Measurements from ENCODE around the gene MCF2L2.
"Not testable (repeated sequence)": the region's sequence is repeated elsewhere in the genome, so short reads cannot be mapped to it uniquely, and the experiment has no call there.

MCF2L2 gene

DNA sequence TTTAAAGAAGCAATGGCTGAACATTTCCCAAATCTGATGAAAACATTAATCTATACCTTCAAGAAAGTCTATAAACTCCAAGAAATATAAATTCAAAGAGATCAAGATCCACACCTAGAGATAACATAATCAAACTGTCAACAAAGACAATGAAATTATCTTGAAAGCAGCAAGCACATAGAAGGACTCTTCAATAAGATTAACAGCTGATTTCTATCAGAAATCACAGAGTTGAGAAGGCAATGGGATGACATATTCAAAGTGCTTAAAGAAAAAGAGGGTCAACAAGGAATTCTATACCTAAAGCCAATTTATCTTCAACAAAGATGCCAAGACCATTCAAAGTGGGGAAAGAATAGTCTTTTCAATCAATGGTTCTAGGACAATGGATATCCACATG is 224.7 kb downstream of the MCF2L2 start:
- DNase-seq (ENCODE audit: low spot score), result no peak

DNA sequence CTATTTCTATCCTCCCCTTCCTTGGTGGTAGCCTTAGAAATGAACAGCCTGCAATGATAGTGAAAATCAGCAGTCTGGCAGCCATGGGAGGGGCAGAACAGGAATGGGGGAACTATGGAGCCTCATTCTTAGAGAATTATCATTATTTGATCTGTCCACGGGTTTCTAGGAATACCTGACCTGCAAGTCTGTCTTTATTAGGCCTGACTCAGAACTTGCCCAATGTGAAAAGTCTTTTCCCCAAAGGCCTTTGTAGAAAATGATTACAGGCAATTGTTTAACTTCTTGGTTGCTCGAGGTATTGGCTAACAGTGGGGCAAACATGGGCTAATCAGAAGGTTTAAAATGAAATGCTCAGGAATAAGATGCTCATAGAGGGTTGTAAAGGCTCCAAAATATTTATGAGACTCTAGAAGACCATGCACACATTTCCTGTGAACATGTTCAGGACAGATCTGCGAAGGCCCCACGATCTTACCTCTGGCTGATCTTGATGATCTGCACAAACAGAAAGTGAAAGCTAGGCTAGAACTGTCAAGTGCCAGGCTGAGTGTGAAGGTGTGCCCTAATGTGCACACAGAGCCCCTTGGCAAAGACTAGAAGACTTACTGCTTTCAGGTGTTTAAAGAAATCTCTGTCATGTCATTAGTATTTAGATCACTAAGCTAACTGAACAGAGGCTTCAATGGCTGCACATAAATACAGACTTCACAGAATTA is 226.3 kb downstream of the MCF2L2 start:
- DNase-seq (ENCODE audit: low spot score), result no peak

DNA sequence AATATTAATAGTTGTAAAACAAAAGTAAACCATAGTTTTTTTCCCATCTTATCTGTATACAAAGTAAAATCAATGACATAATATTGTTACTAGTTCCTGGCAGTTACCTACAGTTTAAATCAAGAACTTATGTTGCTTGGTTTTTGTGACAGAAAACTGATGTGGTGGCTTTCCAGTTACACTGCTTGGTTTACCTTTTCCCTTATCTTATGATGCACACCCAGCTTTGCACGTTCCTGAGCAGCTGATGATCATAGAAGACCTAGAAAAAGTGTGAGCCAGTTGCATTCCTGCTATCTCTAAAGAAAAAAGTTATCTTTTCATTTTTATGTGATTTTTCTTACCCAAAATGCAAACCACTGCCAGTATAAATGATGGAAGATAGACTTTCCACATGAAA is 229.5 kb downstream of the MCF2L2 start:
- no peak for DNase-seq (ENCODE audit: low spot score)

DNA sequence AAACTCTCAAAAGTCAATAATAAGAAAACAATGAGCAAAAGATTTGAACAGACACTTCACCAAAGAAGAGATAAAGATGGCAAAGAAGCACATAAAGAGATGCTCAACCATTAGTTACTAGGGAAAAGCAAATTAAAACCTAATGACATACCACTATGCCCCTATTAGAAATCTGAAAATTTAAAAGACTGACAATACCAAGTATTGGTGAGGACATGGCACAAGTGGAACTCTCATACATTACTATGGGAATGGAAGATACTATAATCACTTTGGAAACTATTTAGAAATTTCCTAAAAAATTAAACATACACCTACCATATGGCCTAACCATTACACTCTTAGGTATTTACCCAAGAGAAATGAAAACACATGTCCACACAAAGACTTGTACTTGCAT is 230.7 kb downstream of the MCF2L2 start:
- DNase-seq (ENCODE audit: low spot score), result no peak

DNA sequence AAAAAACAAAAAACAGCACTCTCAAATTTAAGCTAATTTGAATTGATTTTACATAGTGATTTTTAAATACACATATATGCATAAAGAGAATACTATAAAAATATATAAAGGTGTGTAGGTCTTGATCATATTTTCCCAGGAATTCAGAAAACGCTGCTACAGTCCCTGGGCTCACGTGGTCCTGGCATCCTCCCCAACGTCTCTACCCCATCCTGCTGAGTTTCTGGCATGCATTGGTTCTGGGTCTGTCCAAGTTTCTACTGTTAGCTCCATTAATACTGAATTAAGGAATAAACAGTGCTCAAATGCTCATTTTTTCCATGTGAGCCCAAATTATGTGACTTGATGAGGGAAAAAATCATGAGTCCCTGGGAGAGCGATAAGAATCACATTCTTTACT is 233.2 kb downstream of the MCF2L2 start:
- no peak for DNase-seq (ENCODE audit: low spot score)

DNA sequence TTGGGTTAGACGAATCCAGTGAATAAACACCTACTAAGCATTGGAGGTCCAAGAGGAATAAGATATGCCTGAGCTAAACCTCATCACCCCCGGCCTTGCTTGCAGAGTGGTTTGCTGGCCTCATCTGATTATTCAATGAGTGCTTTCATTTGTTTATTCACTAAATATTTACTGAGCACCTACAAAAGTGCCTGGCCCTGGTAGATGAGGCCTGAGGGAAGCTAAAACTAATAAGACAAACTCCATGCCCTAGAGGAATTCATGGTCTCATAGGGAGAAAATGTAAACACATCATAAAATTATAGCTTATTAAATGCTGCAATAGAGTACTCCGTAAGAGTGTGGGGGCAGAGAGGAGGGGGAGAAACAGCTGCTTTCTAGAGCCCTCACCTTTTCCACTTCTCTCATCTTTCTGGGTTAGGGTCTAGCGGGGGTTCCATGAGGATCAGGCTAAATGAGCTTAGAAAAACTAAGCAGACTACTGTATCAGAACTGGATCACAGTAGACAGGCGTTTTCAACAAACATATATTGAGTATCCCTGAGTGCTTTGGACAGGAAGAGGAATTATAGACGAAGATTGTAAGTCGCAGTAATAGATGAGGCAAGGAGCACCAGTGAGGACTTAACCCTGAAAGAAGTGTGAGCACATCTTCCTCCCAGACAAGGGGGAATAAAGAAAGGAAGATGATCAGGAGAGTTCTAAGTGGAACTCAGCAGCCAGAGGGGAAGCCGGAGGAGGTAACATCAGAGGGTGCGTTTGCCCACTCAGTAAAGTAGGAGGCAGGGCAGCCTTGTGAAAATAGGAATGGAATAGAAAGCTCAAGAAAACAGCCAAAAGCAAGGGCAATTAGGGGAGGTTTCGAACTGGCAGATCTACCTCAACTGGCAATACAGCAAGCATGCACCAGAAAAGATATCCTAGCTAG is 234.4 kb downstream of the MCF2L2 start:
- no peak for DNase-seq (ENCODE audit: low spot score)

DNA sequence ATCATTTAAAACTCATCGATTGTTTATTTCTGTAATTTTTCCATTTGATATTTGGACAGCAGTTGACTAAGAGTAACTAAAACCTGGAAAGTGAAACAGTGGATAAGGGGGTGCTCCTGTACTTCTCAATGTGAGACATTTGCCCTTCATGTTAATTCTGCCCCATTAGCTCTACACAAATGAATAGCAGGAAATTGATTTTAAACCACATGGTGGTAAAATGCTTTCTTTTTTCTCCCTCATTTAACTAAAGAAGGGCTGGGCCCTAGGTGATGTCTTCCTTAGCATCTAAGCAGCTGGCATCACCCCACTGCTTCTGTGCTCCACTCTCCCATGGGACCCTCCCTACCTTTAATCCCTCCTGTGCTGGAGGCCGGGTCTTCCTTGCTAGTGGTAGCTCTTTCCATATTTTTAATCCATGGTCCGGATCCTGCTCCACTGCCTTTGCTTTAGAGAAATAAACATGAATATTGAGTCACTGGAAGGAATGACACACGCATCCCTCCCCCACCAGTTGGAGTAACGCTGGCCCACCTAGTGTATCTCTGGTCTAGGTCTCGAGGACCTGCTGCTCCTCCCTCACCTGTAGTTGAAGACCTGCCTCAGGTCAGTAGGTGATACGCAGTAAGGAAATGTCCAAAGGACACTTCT is 235.6 kb downstream of the MCF2L2 start:
- DNase-seq (ENCODE audit: low spot score), result no peak

DNA sequence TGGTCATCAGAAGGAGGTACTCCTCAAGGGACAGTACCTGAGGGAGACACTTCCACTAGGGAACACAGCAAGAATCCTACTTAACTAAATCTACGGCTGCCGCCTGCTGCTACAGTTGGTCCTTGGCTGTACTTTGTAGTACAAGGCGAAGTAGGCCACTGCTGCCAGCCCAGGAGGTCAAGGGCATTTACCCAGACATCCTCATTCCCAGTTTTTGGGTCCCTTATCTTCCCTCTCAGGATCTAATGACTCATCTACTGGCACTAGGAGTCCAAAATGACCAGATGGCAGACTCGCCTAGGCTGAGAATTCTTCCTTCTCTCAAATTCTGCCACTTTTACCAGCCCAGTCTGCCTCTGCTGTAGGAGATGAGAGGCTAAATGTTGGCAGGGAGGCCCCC is 238.8 kb downstream of the MCF2L2 start:
- peak; percentile 9 for DNase-seq (ENCODE audit: low spot score)

DNA sequence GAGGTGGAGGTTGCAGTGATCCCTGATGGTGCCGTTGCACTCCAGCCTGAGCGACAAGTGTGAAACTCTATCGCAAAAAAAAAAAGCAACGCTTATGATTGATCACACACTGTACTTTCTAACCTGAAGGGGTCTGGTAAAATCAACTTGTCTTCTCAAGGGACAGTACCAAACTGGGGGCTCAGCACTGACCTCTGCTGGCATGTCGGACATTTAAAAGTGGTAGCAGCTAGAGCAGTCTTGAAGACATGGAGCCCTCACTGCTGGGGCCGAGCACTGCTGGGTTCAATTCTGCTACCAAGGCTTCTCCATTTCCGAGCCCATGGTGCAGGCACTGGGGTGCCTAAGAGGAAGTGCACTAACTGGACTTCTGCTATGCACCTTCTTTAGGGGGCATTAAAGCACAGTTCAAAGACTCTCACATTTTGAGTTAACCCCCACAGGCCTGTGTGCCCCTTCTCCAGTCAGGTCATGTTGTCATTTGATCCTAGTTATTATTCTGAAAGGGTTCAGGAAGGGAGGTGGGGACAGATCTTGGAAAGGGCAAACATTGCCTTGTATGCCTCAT is 239.4 kb downstream of the MCF2L2 start:
- DNase-seq (ENCODE audit: low spot score), result peak; percentile 12

DNA sequence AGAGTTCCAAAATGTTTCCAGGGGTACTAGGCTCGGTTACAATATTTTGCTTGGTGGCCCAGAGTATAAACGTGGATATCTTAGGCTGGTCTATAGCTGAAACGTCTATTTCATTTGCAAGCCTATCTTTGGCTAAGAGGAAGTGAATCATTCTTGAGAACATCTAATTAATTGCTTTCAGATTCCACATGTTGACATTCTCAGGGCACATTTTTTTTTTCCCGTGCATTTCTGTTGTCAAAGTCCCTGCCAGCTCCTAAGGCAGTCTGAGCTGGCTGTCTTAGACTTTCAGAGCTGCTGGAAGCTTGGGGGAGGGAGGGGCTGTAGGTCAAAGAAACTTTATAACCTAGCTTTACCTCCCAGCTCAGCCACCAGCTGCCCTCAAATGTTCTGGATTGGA is 242.7 kb downstream of the MCF2L2 start:
- peak; percentile 68 for DNase-seq (ENCODE audit: low spot score)

DNA sequence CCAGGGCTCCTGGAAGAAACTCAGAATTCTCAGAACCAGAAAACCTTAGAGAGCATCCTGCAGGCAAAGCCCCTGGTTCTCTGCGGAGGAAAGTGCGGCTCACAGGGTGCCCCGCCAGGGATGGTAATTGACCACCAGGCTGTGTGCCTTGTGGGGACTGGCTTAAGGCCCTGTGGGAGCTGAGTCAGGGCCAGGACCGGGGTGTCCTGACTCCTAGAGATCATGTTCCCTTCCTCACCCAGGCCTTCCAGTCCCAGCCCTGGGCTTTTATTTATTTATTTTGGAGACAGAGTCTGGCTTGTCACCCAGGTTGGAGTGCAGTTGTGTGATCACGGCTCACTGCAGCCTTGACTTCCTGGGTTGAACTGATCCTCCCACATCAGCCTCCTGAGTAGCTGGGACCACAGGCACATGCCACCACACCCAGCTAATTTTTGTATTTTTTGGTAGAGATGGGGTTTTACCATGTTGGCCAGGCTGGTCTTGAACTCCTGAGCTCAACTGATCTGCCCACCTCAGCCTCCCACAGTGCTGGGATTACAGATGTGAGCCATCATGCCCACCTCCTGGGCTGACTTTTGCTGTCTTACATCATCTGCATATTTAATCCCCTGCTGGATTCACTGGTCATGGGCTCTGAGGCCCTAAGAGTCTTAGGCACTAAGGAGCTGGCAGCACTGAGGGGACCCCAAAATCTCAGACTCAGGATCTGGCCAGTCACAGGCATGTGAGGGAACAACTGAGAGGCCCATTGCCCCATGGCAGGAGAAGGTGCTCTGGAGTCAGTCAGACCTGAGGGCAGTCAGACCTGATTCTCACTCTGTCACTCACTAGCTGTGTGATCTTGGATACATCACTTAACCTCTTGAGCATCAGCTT is 245.4 kb downstream of the MCF2L2 start:
- DNase-seq (ENCODE audit: low spot score), result no peak

DNA sequence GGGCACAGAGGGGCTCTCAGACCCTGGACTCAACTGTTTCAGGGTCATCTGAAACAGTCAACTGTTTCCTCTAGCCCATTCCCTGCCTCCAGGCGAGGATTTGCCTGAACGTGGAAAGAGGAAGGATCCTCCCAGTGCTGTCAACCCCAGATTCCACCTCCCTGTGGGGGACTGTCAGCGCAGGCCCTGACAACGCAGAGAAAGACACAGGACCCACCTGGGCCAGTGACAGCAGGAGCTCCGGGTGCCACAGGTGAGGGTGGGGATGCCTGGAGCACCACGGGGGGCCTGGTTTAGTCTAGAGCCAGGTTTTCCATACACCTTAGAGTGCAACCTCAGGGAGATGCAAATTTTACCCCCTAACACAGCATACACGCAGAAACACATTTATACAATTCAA is 246.3 kb downstream of the MCF2L2 start:
- DNase-seq (ENCODE audit: low spot score), result no peak

DNA sequence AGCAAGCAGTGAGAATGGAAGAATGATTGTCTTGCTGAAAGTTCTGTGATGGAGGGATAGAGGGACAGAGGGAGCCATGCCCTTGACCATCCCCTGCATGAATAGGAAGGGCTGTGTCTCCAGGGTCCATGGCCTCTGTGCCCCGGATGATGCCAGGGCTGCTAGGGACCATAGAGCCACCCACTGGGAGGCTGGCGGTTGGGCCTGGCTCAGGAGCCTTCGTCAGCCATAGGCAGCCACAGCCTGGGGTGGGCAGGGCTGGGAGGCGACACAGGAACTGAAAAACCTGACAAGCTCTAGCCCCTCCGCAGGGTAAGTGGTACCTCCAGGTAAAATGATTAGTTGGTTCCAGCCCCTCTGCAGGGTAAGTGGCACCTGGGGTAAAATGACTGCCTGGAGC is 246.8 kb downstream of the MCF2L2 start:
- DNase-seq (ENCODE audit: low spot score), result no peak

DNA sequence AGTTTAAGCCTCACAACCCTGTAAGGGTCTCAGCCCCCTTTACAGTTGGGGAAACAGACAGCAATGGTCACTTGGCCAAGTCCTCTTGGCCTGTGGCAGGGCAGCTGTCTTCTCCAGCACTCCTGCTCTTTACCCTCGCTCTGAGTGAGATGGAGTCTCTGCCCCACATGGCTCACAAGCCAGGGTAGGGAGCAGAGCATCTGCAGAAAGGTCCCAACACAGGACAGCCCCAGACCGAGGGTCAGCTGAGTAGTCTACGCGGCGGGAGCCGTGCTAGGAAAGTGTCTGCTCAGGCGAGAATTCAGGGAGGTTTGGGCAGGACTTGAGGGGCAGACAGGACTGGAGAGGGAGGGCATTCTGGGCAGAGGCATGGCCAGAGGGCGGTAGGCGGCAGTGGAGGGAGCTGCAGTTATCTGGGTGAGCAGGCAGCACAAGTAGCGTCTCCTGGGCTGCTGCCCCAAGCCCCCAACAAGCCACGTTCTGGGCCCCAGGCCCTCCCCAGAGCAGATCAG is 247.6 kb downstream of the MCF2L2 start:
- DNase-seq (ENCODE audit: low spot score), result no peak

DNA sequence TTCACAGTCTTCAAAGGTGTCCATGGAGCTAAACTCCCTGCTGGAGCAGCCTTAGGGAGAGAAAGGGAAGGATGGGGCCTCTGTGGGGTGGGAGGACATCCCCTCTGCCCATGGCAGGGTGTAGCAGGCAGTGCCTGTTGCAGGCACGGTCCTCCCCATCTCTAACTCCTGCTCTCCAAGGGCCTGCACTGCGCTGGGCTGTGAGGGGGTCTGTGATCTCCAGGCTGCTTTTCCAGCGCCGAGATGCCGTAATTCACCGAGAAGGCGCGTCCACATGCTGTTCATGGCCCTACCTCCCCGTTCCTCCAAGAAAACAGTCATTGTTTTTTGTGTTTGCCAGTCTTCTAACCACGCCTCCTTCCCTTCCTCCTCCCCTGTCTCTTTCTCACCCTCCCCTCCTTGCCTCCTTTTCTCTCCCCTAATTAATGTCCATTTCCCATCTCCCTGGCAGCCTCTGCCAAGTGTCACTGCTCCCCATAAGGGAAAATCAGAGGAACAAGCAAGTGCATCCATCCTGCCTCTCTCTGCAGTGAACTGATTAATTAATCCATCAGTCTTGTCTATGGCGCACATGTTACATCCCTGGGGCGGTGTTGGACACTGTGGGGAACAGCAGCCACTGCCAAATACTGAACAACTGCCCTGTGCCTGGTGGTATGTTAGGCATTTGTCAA is 248.2 kb downstream of the MCF2L2 start:
- no peak for DNase-seq (ENCODE audit: low spot score)

DNA sequence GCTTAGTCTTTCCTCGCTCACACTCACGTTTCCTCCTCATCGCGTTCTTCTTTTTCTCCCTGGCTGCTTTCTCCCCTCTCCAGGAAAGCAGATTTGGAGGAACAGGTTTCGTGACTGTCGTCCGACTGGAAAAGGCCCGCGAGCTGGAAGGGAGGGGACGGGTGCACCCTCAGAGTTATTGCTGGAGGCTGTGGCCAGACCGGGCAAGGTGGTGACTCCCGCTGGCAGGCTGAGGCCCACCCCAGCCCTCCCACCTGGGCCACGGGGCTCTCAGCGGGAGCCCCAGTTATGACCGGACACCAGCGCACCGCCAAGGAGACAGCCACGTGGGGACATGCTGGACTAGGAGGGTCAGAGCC is 248.9 kb downstream of the MCF2L2 start:
- DNase-seq (ENCODE audit: low spot score), result not testable (repeated sequence)

DNA sequence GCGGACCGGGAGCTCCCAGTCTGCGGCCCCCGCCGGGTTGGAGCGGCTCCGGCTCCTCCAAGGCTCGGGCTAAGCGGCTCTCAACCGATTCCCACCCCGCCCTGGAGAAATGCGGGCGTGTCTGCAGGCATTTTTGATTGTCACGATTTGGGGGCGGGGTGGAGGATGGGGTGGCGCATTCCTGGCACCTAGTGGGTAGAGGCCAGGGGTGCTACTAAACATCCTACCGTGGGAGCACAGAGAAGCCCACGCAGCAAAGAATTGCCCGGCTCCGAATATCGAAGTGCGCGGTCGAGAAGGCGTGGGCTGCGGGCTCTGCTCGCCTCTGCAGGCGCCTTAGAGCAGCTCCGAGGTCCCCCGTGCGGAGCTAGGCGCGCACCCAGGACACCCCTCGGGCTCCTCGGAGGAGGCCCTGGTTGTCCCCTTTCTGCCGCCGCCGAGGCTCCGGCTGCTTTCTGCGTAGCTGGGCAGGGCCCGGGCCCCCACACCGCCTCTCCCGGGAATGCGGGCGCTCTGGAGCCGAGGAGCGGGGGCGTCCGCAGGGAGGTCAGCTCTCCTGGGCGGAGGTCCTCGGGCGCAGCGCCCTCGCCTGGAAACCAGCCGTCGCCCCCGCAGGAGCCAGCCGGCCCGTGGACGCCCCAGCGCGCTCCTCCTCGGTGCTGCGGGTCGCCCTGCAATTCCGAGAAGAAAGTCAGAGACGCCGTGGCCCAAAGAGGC is 249.4 kb downstream of the MCF2L2 start:
- peak; percentile 43 for DNase-seq (ENCODE audit: low spot score)

DNA sequence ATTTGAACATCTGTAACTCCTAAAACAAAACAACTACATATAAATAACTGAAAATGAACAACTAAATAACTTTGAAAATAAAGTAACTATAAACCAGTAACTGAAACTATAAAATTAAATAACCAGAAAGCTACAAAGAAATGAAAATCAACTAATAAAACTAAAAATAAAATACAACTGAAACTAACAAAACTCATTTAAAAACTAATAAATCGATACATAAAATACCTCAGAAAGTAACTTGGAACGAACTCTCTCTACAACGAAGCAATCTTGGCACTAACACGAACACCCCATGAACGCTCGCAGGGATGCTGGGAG is 249.9 kb downstream of the MCF2L2 start:
- no peak for DNase-seq (ENCODE audit: low spot score)

DNA sequence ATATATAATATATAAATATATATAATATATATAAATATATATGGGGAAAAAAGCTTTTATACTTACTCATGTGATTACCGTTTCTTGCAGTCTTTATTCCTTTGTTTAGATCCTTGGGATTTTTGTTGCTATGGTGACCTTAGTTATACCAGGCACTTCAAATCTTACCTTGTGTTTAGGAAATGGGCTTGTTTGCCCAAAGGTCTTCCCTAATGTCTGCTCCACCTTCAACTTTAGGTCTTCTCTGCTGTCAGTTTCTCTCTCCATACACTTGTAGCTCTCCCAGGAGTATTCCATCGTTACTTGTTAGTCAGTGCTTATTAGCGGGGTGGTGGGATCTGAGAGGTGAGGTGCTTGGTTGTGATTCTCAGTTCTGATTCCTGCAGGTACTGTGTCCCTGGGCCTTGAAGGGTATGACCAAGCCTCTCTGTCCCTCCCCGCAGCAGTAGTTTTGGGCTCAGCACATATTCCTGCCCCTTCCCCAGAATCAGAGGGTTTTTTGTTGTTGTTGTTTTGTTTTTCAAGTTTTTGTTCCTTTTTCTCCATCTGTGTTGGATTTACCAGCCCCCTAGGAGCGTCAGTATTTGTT is 256.3 kb downstream of the MCF2L2 start:
- DNase-seq (ENCODE audit: low spot score), result no peak

DNA sequence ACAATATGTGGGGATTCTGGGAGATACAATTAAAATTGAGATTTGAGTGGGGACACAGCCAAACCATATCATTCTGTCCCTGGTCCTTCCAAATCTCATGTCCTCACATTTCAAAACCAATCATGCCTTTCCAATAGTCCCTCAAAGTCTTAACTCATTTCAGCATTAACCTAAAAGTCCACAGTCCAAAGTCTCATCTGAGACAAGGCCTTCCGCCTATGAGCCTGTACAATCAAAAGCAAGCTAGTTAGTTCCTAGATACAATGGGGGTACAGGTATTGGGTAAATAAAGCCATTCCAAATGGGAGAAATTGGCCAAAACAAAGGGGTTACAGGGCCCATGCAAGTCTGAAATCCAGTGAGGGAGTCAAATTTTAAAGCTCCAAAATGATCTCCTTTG is 260.4 kb downstream of the MCF2L2 start:
- not testable (repeated sequence) for DNase-seq (ENCODE audit: low spot score)
